Endodermal cell (in vitro differentiated cells): ENCODE results near the gene CTIF. TPM values are rescaled to one million over a fixed set of nuclear protein-coding genes. Genes with fewer than 3 reads are reported as not detected.

Experiments used
- DNase-seq: peaks from one replicate; pipeline ENCODE4 v3.0.0-alpha.2; 2017
- H3K27ac ChIP-seq: 2 replicates; pipeline ENCODE4 v1.5.1; 2013; ENCODE audit warnings: mild to moderate bottlenecking, low read depth, low read length, moderate library complexity
- H3K27me3 ChIP-seq: 2 replicates; pipeline ENCODE4 v1.6.1; 2013; ENCODE audit warnings: mild to moderate bottlenecking, low read length, moderate library complexity; ENCODE audit not compliant: insufficient read depth, control insufficient read depth, poor library complexity, severe bottlenecking
- H3K36me3 ChIP-seq: 2 replicates; pipeline ENCODE4 v1.7.0; 2013; ENCODE audit warnings: mild to moderate bottlenecking, low read length, moderate library complexity; ENCODE audit not compliant: control insufficient read depth, insufficient read depth
- H3K4me1 ChIP-seq: one replicate; pipeline ENCODE4 v1.7.0; 2013; ENCODE audit warnings: low read length; ENCODE audit not compliant: control insufficient read depth, insufficient read depth
- H3K4me3 ChIP-seq: 2 replicates; pipeline ENCODE4 v1.5.1; 2013; ENCODE audit warnings: mild to moderate bottlenecking, low read length, moderate library complexity
- H3K9ac ChIP-seq: 2 replicates; pipeline ENCODE4 v1.6.1; 2013; ENCODE audit warnings: mild to moderate bottlenecking, low read length, moderate library complexity; ENCODE audit not compliant: poor library complexity, severe bottlenecking; ENCODE audit errors: extremely low read depth
- H3K9me3 ChIP-seq: 2 replicates; pipeline ENCODE4 v1.6.1; 2013; ENCODE audit warnings: mild to moderate bottlenecking, low read length, moderate library complexity; ENCODE audit not compliant: control insufficient read depth
- H3K27ac Mint-ChIP-seq: 2 replicates; pipeline ENCODE4 v1.8.0; 2020; ENCODE audit warnings: mixed read lengths
- H3K27me3 Mint-ChIP-seq: 2 replicates; pipeline ENCODE4 v1.8.0; 2021; ENCODE audit warnings: mild to moderate bottlenecking, mixed read lengths; ENCODE audit not compliant: insufficient read depth
- H3K36me3 Mint-ChIP-seq: 2 replicates; pipeline ENCODE4 v1.8.0; 2020; ENCODE audit warnings: low read depth, mixed read lengths
- H3K4me1 Mint-ChIP-seq: 2 replicates; pipeline ENCODE4 v1.8.0; 2020; ENCODE audit warnings: mixed read lengths
- H3K4me3 Mint-ChIP-seq: 2 replicates; pipeline ENCODE4 v1.8.0; 2020; ENCODE audit warnings: mild to moderate bottlenecking, moderate library complexity, mixed read lengths
- H3K9me3 Mint-ChIP-seq: 2 replicates; pipeline ENCODE4 v1.8.0; 2020; ENCODE audit warnings: mild to moderate bottlenecking, mixed read lengths
- WGBS, 2 experiments: methylation state at CpG; one replicate each; pipeline versions ENCODE4 v1.1.5 to v1.1.7; 2013; ENCODE audit warnings: missing lambda C conversion rate in 2 of 2, mixed read lengths in 1 of 2; ENCODE audit not compliant: insufficient coverage in 1 of 2, insufficient read length in 1 of 2; 5-methylcytosine and 5-hydroxymethylcytosine counted together
- total RNA-seq, 2 donors: library from RNA; stranded (reverse); fragmentation: NEBNext Ultra II Directional in 1 of 2; extraction: Animal tissue kit (Norgen Biotek cat#: 25700) in 1 of 2; gene quantifications; 2 replicates in 1 of 2; 3 replicates in 1 of 2; pipeline ENCODE4 v1.2.1, GENCODE V29; 2021
- TF ChIP-seq, protein P1 (sequence below): fragments of 200-600 bp; sonication (generic); conservative IDR thresholded peaks from 2 replicates; pipeline ENCODE4 v1.5.0; 2021; ENCODE audit warnings: antibody characterized with exemption, mild to moderate bottlenecking

CTIF gene
- total RNA-seq, 2 donors from 2014 or later = 33.8 to 41.6 TPM

GRCh38 chr18:48898521-48898920 is 359.7 kb downstream of the CTIF start:
- Histone ChIP-seq H3K4me3 (no peak overlapping the region), H3K9me3 (peaks cover 7% of the 10 kb centered on the region), H3K4me1 (no peaks in the 10 kb centered on the region), H3K27me3 (no peaks in the 10 kb centered on the region), H3K27ac (no peak overlapping the region), H3K9ac (no peak overlapping the region), H3K36me3 (no peaks in the 10 kb centered on the region)
- Mint-ChIP-seq H3K4me3 (no peak overlapping the region), H3K27me3 (peaks cover 1% of the 10 kb centered on the region), H3K4me1 (no peaks in the 10 kb centered on the region), H3K9me3 (peaks cover 7% of the 10 kb centered on the region), H3K36me3 (peaks cover 3% of the 10 kb centered on the region), H3K27ac (no peak overlapping the region)
- TF ChIP-seq, protein P1, sequence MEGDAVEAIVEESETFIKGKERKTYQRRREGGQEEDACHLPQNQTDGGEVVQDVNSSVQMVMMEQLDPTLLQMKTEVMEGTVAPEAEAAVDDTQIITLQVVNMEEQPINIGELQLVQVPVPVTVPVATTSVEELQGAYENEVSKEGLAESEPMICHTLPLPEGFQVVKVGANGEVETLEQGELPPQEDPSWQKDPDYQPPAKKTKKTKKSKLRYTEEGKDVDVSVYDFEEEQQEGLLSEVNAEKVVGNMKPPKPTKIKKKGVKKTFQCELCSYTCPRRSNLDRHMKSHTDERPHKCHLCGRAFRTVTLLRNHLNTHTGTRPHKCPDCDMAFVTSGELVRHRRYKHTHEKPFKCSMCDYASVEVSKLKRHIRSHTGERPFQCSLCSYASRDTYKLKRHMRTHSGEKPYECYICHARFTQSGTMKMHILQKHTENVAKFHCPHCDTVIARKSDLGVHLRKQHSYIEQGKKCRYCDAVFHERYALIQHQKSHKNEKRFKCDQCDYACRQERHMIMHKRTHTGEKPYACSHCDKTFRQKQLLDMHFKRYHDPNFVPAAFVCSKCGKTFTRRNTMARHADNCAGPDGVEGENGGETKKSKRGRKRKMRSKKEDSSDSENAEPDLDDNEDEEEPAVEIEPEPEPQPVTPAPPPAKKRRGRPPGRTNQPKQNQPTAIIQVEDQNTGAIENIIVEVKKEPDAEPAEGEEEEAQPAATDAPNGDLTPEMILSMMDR = no peak
- DNase-seq = no peak
- 92 to 93% methylated on average over 4 of the region's 4 CpGs for WGBS, 2 experiments

DNA sequence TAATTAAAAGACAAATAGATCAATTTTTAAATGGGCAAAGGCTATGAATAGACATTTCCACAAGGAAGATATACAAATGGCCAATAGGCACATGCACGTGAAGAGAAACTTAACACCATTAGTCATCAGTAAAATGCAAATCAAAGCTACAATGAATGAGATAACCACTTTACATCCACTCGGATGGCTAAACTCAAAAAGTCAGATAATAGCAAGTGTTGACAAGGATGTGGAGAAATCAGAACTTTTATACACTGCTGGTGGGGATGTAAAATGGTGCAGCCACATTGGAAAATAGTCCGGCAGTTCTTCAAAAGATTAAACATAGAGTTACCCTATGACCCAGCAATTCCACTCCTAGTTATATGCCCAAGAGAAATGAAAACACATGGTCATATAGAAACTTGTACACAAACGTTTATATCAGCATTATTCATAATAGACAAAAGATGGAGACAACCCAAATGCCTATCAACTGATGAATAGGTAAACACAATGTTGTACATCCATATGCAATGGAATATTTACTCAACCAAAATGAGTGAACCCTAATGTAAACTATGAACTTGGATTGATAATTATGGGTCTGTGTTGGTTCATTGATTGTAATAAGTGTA is 360.8 kb downstream of the CTIF start:
- no peaks in the 10 kb centered on the region for H3K4me1 Mint-ChIP-seq
- TF ChIP-seq, protein P1 = no peak
- Histone ChIP-seq H3K9me3 (peaks cover 10% of the 10 kb centered on the region), H3K27me3 (no peaks in the 10 kb centered on the region), H3K36me3 (no peaks in the 10 kb centered on the region), H3K4me3 (no peak overlapping the region), H3K4me1 (no peaks in the 10 kb centered on the region), H3K27ac (no peak overlapping the region), H3K9ac (no peak overlapping the region)
- H3K4me3 Mint-ChIP-seq = no peak overlapping the region
- H3K27ac Mint-ChIP-seq = no peak overlapping the region
- no peak for DNase-seq
- H3K36me3 Mint-ChIP-seq = peaks cover 5% of the 10 kb centered on the region
- peaks cover 3% of the 10 kb centered on the region for H3K27me3 Mint-ChIP-seq
- H3K9me3 Mint-ChIP-seq = peaks cover 16% of the 10 kb centered on the region
- WGBS, 2 experiments = 89 to 100% methylated on average over 1 to 4 of the region's 4 CpGs

DNA sequence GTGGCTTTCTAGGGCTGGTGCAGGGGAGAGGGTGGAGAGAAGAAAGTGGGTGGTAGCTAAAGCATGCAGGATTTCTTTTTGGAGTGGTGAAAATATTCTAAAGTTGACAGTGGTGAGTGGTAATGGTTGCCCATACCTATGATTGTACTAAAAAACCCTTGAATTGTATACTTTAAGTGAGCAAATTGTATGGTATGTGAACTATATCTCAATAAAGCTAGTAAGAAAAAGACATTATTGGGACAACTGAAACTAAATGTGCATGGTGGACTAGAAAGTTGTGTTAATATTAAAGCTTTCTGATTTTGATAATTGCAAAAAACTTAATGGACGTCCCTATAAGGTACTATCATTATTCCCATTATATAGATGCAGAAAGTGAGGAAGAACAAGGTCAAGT is 361.6 kb downstream of the CTIF start:
- 80% methylated on average over 1 of the region's 1 CpG; no CpG with 5 or more reads in 1 of the 2 experiments for WGBS, 2 experiments
- H3K9ac ChIP-seq = no peak overlapping the region
- peaks cover 16% of the 10 kb centered on the region for H3K9me3 ChIP-seq
- DNase-seq = no peak
- no peaks in the 10 kb centered on the region for H3K4me1 Mint-ChIP-seq
- H3K27me3 ChIP-seq = no peaks in the 10 kb centered on the region
- H3K9me3 Mint-ChIP-seq = peaks cover 21% of the 10 kb centered on the region
- H3K27me3 Mint-ChIP-seq = peaks cover 8% of the 10 kb centered on the region
- no peak overlapping the region for H3K27ac Mint-ChIP-seq
- TF ChIP-seq, protein P1 = no peak
- no peaks in the 10 kb centered on the region for H3K4me1 ChIP-seq
- no peaks in the 10 kb centered on the region for H3K36me3 ChIP-seq
- H3K4me3 Mint-ChIP-seq = no peak overlapping the region
- H3K36me3 Mint-ChIP-seq = peaks cover 5% of the 10 kb centered on the region
- no peak overlapping the region for H3K27ac ChIP-seq
- no peak overlapping the region for H3K4me3 ChIP-seq
